ENCODE measurements around the gene TMCO4.
"Not testable (repeated sequence)": the region's sequence is repeated elsewhere in the genome, so short reads cannot be mapped to it uniquely, and the experiment has no call there.

TMCO4 gene

GRCh38 chr1:19643602-19644394 lies 155.9 kb downstream of the TMCO4 start, which contains the start of gene NBL1:
NBL1 (plus strand) TSS chr1:19644311; CDS start chr1:19655031, 10,720 bp downstream.
- Mint-ChIP-seq H3K4me1 (ENCODE audit: low read depth) (peaks cover 33% of the 10 kb centered on the region), H3K27me3 (peaks cover 34% of the 10 kb centered on the region), H3K36me3 (ENCODE audit: low read depth) (peaks cover 3% of the 10 kb centered on the region), H3K9me3 (no peaks in the 10 kb centered on the region), H3K27ac (peak within 1 kb of the TSS; percentile 90), H3K4me3 (peak within 1 kb of the TSS; percentile 87)
- DNase-seq: peak; percentile 81

GRCh38 chr1:19643121-19643520 lies 156.6 kb downstream of the TMCO4 start:
- Mint-ChIP-seq H3K27ac (peak overlapping the region; percentile 72), H3K36me3 (ENCODE audit: low read depth) (peaks cover 3% of the 10 kb centered on the region), H3K9me3 (no peaks in the 10 kb centered on the region), H3K27me3 (peaks cover 34% of the 10 kb centered on the region), H3K4me3 (peak overlapping the region; percentile 79), H3K4me1 (ENCODE audit: low read depth) (peaks cover 33% of the 10 kb centered on the region)
- DNase-seq: no peak

DNA sequence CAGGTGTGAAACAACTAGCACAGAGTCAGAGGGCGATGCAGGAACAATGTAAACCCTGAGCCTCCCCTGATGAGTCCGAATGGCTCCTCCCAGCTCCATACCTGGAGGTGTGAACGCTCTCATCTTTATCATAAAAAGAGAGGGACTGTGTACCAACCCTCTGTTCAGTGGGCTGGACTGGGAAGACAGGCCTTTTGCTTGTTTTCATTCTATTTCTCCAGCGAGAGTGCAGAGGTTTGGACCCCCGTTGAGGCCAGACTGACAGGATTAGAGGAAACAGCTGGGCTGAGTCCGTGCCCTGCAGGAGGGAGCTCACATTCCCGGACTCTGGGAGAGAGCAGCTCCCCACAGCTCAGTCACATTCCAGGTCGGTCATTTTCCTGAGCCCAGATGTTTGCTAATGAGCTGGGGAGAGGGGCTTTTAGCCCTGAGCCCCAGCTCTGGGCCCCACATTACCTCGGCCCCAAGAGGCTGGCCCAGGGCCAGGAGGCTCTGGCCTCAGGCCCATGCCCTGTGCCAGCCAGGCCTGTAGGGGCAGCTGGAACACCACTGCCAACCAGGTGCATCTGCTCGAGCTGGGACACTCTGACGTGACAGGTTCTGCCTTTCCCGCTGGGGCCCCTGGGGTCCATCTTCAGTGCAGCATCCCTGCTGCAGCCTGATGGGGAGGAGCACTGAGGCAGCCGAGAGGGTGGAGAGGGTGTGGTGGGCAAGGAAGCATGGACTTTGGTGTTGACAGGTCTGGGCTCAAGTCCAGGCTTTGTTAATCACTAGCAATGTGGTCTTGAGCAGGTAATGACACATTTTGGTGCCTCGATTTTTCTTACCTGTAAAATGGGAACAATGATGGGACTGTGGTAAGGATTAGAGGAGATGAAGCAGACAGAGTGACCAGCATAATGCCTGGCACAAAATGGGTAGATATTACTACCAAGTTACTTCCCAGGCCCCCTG lies 159.1 kb downstream of the TMCO4 start:
- H3K4me1 Mint-ChIP-seq (ENCODE audit: low read depth): peaks cover 14% of the 10 kb centered on the region
- H3K27ac Mint-ChIP-seq: no peak overlapping the region
- no peak overlapping the region for H3K4me3 Mint-ChIP-seq
- peaks cover 3% of the 10 kb centered on the region for H3K36me3 Mint-ChIP-seq (ENCODE audit: low read depth)
- H3K9me3 Mint-ChIP-seq: no peaks in the 10 kb centered on the region
- DNase-seq: no peak
- peaks cover 29% of the 10 kb centered on the region for H3K27me3 Mint-ChIP-seq

DNA sequence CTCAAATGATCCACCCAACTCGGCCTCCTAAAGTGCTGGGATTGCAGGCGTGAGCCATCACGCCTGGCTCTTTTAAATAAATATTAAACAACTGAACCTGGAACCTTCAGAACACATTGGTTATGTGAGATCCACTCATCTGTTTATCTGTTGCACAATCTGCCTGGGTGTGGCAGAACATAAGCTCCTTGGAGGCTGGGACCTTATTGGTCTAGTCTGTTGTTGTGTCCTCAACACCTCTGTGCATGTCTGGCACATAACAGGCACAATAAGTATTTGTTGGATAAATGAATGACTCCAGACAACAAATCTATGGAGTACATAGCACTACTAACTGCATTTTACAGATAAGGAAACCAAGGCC lies 159.7 kb downstream of the TMCO4 start:
- peaks cover 3% of the 10 kb centered on the region for H3K36me3 Mint-ChIP-seq (ENCODE audit: low read depth)
- H3K4me3 Mint-ChIP-seq: no peak overlapping the region
- peaks cover 11% of the 10 kb centered on the region for H3K4me1 Mint-ChIP-seq (ENCODE audit: low read depth)

DNA sequence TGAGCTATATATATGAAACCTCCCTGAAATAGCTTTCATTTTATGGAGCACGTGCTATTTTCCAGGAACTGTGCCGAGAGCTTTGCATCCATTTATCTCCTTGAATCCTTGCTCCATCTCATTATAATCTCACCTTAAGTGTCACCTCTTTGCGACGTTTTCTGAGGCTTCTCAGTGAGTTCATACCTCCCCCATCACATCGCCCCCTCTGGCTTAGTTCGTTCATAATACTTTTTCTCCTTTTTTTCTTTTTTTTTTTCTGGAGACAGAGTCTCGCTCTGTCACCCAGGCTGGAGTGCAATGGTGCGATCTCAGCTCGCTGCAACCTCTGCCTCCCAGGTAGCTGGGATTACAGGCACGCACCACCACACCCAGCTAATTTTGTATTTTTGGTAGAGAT lies 160.5 kb downstream of the TMCO4 start:
- not testable (repeated sequence) for H3K4me3 Mint-ChIP-seq; H3K27ac Mint-ChIP-seq; H3K4me1 Mint-ChIP-seq (ENCODE audit: low read depth); H3K9me3 Mint-ChIP-seq; H3K36me3 Mint-ChIP-seq (ENCODE audit: low read depth); DNase-seq
- peaks cover 25% of the 10 kb centered on the region for H3K27me3 Mint-ChIP-seq

More for the DNA sequence above, 159.7 kb downstream of the TMCO4 start:
- Mint-ChIP-seq H3K9me3 (no peaks in the 10 kb centered on the region), H3K27me3 (peaks cover 28% of the 10 kb centered on the region), H3K27ac (no peak overlapping the region)
- DNase-seq: no peak

GRCh38 chr1:19637606-19638005 lies 162.1 kb downstream of the TMCO4 start:
- H3K9me3 Mint-ChIP-seq: no peaks in the 10 kb centered on the region
- H3K27me3 Mint-ChIP-seq: peaks cover 14% of the 10 kb centered on the region
- H3K4me1 Mint-ChIP-seq (ENCODE audit: low read depth): no peaks in the 10 kb centered on the region
- DNase-seq: no peak
- H3K36me3 Mint-ChIP-seq (ENCODE audit: low read depth): no peaks in the 10 kb centered on the region
- H3K4me3 Mint-ChIP-seq: no peak overlapping the region
- no peak overlapping the region for H3K27ac Mint-ChIP-seq

- H3K27me3 Mint-ChIP-seq; H3K4me1 Mint-ChIP-seq (ENCODE audit: low read depth); H3K36me3 Mint-ChIP-seq (ENCODE audit: low read depth); H3K9me3 Mint-ChIP-seq; H3K4me3 Mint-ChIP-seq; DNase-seq; H3K27ac Mint-ChIP-seq: not testable (repeated sequence)
Measured at GRCh38 chr1:19636749-19637148, 163.0 kb downstream of the TMCO4 start.

DNA sequence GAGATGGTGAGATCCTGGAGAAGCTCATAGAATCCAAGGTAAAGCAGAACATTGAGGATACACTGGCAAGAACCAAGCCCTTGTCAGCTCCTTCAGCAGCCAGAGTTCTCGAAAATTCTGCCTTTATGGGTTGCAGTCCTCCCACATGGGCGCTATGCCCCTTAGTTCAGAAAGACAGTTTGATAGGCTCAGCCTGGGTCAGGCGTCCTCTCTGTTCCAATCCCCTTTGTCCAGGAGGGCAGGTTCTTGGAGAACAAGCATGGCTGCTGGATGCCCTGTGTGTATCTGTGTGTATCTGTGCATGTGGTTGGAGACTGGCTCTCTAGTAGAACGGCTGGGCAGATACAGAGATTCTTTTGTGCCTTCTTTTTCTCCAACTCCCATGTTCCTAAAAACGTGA lies 163.7 kb downstream of the TMCO4 start:
- H3K9me3 Mint-ChIP-seq: no peaks in the 10 kb centered on the region
- H3K27me3 Mint-ChIP-seq: peaks cover 3% of the 10 kb centered on the region
- H3K4me1 Mint-ChIP-seq (ENCODE audit: low read depth): no peaks in the 10 kb centered on the region
- no peak overlapping the region for H3K4me3 Mint-ChIP-seq
- DNase-seq: no peak
- H3K36me3 Mint-ChIP-seq (ENCODE audit: low read depth): no peaks in the 10 kb centered on the region
- H3K27ac Mint-ChIP-seq: no peak overlapping the region

DNA sequence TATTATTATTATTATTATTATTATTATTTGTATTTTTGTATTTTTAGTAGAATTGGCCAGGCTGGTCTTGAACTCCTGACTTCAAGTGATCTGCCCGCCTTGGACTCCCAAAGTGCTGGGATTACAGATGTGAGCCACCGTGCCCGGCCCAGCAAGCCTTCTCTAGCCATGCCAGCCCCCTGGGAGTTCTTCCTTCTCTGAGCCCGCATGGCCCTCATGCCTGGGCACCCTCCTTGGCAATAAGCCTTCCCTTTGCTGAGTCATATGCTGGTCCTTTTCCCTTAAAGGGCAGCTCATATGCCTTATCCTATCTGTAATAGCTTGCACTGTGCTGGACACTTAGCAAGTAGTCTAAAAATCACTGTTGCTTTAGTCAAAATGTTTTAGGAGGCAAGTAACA lies 164.1 kb downstream of the TMCO4 start:
- H3K4me3 Mint-ChIP-seq: no peak overlapping the region
- no peak overlapping the region for H3K27ac Mint-ChIP-seq
- no peaks in the 10 kb centered on the region for H3K9me3 Mint-ChIP-seq
- DNase-seq: no peak
- H3K27me3 Mint-ChIP-seq: no peaks in the 10 kb centered on the region
- H3K4me1 Mint-ChIP-seq (ENCODE audit: low read depth): no peaks in the 10 kb centered on the region
- no peaks in the 10 kb centered on the region for H3K36me3 Mint-ChIP-seq (ENCODE audit: low read depth)

DNA sequence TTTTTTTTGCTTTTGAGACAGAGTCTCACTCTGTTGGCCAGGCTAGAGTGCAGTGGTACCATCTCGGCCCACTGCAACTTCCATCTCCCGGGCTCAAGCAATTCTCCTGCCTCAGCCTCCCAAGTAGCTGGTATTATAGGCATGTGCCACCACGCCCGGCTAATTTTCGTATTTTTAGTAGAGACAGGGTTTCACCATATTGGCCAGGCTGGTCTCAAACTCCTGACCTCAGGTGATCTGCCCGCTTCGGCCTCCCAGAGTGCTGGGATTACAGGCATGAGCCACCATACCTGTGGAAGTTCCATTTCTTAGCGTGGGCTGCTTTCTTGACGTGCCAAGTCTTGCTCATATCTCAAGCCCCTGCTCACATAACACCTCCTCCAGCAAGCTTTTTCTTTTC lies 164.7 kb downstream of the TMCO4 start:
- not testable (repeated sequence) for H3K9me3 Mint-ChIP-seq; H3K4me1 Mint-ChIP-seq (ENCODE audit: low read depth); H3K27me3 Mint-ChIP-seq; H3K36me3 Mint-ChIP-seq (ENCODE audit: low read depth); H3K27ac Mint-ChIP-seq; DNase-seq; H3K4me3 Mint-ChIP-seq

GRCh38 chr1:19633106-19633505 lies 166.6 kb downstream of the TMCO4 start:
- H3K27me3 Mint-ChIP-seq: no peaks in the 10 kb centered on the region
- H3K4me3 Mint-ChIP-seq: no peak overlapping the region
- H3K9me3 Mint-ChIP-seq: no peaks in the 10 kb centered on the region
- no peak overlapping the region for H3K27ac Mint-ChIP-seq
- peaks cover 17% of the 10 kb centered on the region for H3K36me3 Mint-ChIP-seq (ENCODE audit: low read depth)
- no peaks in the 10 kb centered on the region for H3K4me1 Mint-ChIP-seq (ENCODE audit: low read depth)
- DNase-seq: no peak

Data from activated T-cell treated with anti-CD3 and anti-CD28 coated beads, Interleukin-2, amount 50 U/mL, for 24 hours (primary cell).